T-helper 2 cell treated with Interferon-gamma antibody and Interleukin-4, amounts not matched to agents 100 ng/mL and 5 ng/mL, for 36 hours (primary cell): ENCODE measurements around the gene OR2F1. TPM values are rescaled to one million over a fixed set of nuclear protein-coding genes. Genes with fewer than 3 reads are reported as not detected.

Source experiments
- intact Hi-C: fragments of 100-400 bp; cut with micrococcal nuclease; formaldehyde crosslinking; loops from one replicate; pipeline ENCODE4 v1.15.1; 2023
- total RNA-seq: library from RNA; stranded (reverse); gene quantifications from 2 replicates; pipeline ENCODE4 v1.2.3, GENCODE V29; 2022

Gene OR2F1, protein sequence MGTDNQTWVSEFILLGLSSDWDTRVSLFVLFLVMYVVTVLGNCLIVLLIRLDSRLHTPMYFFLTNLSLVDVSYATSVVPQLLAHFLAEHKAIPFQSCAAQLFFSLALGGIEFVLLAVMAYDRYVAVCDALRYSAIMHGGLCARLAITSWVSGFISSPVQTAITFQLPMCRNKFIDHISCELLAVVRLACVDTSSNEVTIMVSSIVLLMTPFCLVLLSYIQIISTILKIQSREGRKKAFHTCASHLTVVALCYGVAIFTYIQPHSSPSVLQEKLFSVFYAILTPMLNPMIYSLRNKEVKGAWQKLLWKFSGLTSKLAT
- not detected in 2 replicates for total RNA-seq

DNA sequence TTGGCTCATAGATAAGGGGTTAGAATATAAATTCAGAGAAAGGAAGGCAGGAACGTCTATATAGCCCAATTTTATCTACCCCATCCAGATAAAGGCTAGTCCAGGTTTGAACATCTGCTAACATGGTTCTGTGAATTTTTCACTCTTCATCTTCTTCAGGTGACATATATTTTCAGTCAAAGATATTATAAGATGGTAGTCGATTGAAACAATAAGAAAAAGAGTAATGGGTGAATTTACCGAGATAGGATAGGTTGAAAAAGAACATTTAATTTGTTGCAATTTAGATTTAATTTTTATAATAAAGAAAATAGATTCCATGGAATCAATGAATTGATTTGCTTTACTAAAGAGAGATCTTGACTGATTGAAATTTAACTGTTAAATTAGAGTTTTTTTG, at the start of gene OR2F1:
TSS of gene OR2F1 (plus strand) at position 301 of the 400 bp plus-strand sequence. CDS start 5,127 bp downstream, outside the sequence.
- intact Hi-C loops: no loop called here

DNA sequence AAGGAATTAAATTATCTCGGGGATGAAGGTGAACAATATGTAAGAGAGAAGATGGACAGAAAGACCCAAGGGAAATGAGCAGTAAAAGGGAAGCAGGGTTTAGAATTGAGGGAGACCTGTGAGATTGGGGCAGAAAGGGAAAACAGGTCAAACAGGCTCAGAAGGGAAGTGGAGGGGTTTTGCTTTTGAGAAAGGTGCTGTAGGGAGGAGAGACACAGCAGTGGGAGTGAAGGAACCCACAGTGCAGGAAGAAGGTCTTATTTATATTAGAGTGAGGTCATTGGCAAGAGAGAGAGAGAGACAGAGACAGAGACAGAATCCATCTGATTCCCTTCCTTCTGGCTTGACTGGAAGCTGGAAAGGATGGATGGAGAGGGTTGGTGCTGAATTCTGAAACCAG, 49.1 kb upstream of the OR2F1 start:
- intact Hi-C loops: no loop called here

DNA sequence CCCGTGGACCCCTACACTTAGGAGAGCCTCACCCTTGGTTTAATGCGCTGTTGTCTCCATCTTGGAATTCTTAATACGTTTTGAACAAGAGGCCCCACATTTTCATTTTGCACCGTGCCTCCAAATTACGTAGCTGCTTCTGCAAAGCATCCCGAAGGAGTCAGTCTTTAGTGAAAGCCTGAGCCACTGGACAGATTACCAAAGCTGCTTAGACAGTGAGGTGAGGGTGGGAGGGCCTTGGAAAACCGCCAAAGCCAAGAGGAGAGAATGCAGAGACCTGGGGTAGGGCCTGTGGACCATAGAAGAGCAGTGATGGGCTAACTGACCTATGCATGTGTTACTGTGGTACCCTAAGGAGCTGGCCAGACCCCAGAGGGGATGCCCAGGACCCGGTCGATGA, 48.5 kb upstream of the OR2F1 start:
- intact Hi-C loops: no loop called here

DNA sequence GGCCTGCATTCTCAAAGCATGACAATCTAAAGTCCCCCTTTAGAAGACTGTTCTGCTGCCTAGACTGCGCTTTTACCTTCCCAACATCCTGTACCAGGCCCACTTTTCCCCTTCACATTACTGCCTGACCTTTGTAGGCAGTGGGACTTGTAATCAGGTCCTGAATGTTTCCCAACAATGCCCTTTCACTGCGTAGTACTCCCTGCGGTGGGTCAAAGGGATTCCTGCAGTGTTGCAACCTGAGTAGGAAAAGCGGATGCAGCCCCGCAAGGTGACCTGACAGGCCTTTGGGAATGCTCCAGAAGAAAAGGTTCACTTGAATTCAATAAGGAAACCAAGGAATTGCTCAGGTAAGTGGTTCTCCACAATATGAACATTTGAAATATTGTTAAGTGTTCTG, 47.7 kb upstream of the OR2F1 start:
- intact Hi-C loops: no loop called here

DNA sequence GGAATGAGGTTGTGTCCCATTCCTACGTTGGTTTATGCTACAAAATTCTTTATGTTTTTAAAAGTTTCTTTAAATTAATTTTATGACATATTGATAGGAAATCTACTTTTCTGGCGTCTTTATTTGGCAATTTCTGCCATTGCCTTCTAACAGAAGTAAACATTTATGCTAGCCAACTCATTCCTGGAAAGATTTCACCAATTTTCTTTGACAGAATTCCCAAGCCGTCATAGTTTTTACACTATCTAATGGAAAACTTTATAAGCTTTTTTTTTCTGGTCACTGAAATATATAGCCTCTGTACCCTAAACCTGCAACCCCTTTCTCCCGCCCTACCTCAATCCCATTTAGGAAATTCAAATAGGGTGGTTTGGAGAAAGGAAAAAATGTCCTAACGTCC, 46.5 kb upstream of the OR2F1 start:
- intact Hi-C loops: no loop called here

DNA sequence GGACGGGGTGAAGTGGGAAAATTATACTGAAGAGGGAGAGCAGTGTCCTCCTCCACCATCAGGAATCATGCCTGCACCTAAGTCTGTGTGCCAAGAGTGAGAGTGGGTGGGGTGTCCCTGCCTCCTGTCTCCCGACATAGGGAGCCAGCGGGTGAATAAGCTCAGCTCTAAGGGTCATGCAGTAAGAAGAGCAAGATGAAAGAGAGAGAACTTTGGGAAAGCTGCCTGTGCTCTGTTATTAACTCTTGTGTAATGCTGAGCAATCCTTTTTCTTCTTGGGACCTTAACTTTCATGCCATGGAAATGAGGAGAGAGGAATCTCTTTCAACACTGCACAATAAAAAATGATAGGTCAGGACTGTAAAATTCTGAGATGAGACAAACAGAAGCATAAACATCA, 44.8 kb upstream of the OR2F1 start:
- intact Hi-C loops: no loop called here

DNA sequence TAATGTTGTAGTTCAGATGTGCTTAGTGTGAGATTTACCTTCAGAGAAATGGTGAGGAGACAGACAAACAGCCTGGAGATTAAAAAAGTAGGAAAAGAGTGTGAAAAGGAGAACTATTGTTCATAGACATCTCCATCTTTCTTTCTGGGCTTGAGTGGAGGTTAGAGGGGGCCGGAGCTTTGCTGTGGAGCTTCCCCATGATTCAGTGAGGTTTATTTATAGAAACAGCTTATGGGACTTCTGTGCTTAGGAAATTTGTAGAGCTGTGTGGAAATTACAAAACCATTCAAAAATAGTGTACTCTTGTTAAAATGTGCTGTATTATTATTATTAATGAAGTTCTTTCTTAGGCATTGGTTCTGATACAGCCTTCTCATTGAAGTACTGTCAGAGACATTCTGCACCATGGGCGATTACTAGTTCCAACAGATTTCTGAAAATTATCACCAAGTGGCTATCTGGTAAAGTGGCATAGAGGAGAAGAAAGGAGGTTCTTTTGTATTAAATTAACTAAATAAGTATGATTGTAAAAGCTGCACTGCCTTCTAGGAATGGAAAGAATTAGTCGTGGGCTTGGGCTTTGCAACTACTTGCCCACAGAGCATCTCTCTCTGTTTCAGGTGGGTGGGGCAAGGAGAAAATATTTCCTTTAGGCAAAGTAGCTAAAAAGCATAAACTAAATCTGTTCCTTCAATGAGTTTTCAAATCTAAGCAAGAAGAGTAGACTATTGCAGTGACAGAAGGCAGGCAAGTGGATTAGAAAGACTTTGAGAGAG, 44.0 kb upstream of the OR2F1 start:
- intact Hi-C loops: no loop called here

DNA sequence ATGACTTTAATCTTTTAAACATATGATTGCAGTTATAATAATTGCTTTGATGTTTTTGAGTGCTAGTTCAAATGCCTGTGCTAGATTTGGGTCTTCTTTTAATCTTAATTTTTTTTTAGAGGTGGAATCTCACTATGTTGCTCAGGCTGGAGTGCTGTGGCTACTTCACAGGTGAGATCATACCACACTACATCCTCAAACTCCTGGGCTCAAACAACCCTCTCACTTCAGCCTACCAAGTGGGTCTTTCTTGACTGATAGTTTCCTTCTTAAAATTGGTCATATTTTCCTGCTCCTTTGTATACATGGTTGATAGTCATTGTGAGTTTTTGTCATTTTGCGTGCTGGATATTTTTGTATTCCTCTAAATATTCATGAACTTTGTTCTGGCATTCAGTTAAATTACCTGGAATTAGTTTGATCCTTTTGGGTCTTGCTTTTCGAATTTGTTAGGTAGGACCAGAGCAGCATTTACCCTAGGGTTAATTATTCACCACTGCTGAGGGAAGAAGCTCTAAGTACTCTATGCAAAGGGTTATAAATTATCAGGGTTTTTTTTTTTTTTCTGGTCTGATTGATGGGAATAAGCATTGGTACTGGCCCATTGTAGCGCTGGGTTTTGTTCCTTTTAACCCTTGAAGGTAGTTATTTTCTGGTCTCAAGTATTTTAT, 40.6 kb upstream of the OR2F1 start:
- intact Hi-C loops: no loop called here

DNA sequence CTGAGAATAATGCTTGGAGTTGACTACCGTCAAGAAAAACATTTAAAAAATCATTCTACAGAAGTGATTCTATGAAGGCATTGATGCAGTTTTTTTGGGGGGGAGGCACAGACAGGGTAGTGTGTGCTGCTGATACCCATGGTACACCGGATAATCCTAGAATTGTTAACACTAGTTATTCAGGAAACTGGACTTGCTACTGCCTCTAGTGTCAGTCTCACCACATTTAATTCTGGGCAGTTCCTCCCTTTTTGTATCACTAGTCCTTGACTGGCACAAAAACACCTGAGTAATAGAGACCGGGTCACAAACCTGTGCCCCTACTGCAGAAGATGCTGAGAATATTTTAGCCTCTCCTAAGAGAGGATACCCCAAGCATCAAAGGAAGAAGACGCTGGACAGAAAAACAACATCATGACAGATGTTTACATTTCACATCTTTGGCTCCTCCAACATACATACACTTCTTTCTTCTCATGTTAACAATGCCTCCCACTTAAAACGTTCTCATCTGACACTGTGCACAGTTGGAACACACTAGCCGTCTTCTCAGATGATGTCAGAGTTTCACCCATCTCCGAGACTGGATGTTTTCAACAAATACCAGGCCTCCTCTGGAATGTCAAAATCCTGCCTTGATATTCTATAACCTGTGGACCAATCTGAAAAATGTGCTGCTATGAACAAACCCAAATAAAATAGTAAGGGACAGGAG, 39.5 kb upstream of the OR2F1 start:
- intact Hi-C loops: no loop called here

DNA sequence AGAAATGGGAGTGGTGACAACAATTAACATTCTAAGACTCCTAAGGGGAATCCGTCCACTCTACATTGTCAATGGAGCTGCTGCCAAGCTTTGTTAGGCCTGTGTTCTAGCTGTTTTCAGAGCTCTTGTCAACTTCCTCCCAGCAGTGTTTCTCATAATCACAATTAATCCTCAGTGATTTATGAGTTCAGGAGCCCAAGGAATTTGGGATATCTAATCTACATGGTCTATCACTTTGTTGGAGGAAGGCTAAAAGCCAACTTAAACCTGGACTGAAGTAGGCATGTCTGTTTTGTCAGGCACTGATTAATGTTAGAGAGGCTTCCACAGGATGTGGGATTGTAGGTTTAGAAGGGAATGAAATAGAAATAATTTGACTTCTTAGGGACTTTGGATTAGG, 29.8 kb upstream of the OR2F1 start:
- intact Hi-C loops: no loop called here

DNA sequence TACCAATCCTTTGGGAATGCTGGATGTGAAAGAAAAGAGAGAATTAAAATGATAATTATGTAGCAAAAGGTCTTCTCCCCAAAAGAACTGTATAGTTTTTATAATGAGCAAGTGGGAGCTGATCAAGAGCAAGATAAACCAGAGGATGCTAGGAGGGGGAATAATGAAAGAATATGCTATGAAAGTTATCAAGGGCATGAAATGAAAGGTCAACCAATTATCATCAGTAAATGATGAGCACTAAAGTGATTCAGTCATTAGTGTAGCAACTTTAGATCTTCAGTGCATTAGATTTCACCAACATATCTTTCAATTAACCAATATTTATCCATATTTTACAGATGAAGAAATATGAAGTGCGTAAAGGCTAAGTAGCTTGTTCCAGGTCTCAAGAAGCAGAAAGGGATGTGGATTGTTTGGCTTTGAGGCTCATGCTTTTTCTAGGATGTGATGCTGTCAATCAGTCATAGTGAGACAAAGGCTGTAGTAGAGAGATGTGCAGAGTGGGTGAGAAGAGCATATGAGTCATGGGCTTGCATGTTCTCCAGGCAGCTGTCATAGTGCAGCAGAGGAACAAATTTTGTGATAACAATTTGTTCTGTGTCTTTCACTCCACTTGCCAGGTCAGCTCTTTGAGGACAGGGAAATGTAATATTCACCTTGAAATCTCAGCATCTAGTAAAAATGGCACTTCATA, 25.3 kb upstream of the OR2F1 start:
- intact Hi-C loops: no loop called here

DNA sequence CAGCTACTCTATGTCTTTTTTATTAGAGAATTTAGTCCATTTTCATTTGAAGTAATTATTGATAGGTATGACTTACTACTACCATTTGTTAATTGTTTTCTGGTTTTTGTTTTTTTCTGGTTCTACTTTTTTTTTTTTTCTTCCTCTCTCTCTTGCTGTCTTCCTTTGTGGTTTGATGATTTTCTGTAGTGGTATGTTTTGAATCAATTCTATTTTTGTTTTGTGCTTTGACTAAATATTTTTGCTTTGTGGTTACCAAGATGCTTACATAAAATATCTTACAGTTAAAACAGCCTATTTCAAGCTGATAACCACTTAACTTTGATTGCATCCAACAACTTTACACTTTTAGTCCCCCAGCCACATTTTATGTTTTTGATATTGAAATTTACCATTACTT, 22.9 kb upstream of the OR2F1 start:
- intact Hi-C loops: no loop called here

DNA sequence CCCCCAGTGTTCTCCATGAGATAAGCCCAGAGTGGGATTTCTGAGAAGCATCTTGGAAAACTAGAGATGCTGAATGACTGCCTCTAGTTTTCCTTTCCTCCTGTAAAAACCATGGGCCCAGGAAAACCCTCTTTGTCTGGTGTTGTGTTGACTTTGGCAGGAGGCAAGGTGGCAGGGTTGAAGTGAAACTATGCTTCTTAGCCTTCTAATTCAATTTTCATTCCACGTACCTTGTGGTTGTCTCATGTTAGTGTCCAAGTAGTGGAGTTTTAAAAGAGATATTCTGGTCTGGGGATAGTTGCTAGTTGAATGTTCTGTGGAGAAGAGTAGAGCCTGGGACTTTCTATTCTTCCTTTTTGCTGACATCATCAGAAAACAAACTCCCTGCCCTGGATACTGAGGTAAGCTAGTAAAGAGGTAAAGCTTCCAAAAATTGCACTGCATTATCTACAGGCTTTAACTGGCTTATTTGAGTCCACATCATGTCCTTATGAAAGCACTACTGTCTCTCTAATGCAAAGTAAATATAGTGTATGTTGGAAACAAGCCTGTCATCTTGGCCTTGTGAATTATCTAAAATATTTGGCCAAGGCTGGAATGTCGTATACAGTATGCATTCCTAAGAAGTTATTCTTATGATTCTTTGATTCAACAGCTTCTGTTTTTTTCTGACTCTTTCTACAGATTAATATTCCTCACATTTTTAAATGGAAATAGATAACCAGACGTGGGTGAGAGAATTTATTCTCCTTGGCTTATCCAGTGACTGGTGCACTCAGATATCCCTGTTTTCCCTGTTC, 19.9 kb upstream of the OR2F1 start, which contains the start of gene OR2F2:
TSS of gene OR2F2 (plus strand) at position 708 of the 800 bp plus-strand sequence. CDS start at position 708, 0 bp downstream.
- intact Hi-C loops: no loop called here

DNA sequence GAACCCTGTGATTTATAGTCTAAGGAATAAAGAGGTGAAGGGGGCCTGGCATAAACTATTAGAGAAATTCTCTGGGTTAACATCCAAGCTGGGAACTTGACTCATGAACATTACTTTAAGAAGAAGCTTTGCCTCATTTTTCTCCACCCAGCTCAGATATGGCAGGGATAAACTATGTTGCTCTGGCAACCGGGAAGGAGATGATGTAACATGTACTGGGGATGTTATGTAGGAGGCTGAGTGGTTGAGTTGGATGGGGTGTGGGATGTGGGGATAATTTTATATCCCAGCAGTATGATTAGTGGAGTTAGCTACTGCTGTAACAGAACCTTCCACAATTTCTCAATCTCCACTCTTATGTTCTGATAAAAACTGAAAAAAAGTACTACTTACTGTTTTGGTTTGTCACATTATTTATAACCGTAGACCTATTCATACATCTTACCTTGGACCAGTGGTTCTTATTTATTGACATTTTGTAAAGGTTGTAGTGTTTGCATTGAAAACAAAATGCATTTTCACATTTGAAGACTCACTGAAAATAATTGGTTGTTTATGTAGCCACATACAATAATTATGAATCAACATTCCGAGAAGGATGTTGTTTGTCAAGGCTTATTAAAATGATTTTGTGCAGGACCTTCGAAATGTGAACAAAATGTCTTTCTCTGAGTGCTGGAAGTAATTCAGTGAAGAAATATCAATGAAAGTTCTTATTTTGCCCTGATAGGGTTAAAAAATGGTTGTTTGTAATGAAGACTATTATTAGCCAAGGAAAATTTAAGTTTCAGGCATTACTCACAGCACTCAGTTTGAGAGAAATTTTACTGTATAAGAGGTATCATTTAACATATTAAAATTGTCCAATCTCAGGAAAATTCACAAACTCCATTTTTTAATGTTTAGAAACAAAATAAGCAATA, 18.3 kb upstream of the OR2F1 start:
- intact Hi-C loops: no loop called here

DNA sequence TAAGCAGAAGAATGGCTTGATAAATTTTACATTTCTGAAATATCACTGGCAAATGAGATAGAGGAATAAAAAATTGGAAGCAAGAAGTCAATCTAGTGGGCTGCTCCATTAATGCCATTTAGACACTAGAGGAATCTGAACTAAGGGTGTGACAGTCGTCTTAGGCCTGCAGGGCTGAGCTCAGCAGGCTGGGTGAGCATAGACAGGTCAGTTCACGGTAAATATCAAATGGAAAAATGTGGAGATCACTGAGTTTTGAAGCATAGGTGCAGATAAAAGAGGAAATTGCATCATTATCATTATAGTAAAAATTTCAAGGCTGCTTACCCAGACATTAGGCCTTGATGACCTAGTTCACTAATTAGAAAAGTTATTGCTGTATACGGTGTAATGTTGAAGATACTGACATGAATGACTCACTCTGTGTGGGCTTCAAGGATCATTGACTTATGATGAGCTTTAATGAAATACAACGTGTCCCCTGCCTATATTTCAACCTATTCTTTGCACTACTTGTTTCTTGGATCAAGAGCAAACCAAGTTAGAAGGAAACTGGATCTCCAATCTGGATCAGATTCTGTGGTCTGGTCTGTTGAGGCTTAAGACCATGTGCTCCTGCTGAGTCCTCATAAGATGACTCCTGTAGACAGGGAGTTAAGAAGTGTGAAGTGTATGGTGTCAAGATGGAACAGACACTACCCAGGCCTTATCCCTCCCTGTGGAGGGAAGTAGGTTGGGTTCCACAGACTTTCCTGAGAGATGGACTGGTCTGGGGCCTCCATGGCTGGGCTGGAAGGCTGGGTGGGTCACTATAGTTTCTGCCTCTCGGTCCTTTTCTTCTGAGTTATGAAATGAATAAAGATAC, 16.0 kb upstream of the OR2F1 start:
- intact Hi-C loops: no loop called here

DNA sequence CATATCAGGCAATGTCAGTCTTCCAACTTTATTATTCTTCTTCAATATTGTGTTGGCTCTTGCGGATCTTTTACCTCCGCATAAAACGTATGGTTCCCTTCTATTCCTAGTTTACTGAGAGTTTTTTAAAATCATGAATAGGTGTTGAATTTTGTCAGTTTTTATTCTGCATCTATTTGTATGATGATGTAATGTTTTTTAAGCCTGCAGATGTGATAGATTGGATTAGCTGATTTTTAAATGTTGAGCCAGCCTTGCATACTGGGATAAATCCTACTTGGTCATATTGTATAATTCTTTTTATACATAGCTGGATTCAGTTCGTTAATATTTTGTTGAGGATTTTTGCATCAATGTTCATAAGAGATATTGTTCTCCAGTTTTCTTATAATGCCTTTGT, 9.2 kb upstream of the OR2F1 start:
- intact Hi-C loops: no loop called here

DNA sequence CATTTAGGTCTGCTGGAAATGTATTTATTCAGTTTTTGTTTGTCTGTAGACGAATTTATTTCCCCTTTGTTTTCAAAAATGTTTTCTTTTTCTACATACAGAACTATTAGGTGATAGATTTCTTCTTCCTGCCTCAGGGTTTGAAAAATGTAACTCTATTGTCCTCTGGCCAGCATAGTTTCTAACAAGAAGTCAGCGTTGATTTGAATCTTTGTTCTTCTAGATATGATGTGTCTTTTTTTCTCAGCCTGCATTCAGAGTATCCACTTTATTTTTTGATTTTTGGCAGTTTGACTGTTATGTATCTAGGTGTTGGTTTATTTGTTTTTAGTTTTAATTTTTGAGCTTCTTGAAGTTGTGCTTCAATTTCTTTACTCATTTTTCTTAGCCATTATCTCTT, 7.5 kb upstream of the OR2F1 start:
- intact Hi-C loops: no loop called here

DNA sequence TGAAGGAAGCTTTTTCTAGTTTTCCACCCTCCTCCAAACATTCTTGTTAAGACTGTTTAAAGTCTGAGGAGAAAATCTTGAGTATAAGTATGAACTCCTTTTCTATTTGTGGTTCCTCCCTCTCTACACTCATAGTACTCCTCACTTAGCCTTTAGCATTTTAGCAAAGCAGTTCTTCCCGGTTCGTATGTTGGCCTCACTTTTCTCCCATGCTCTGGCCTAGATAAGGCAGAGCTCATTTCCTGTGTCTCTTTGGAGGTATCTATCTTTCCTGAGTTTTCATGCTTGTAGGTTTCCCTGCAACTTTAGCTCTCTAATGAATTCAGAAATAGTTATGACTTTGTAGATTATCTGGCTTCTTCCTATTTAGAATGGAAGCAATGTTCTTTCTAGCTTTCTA, 5.9 kb upstream of the OR2F1 start:
- intact Hi-C loops: no loop called here
